T-helper 1 cell treated with Interleukin-12 subunit alpha and Interleukin-12 subunit beta and Interleukin-4 antibody, amounts not matched to agents 30 ng/mL and 1 ng/mL, for 36 hours (primary cell): ENCODE results near the gene BIN1. TPM values are rescaled to one million over a fixed set of nuclear protein-coding genes. Genes with fewer than 3 reads are reported as not detected.
"Not testable (repeated sequence)": the region's sequence is repeated elsewhere in the genome, so short reads cannot be mapped to it uniquely, and the experiment has no call there.

Source experiments
- intact Hi-C: fragments of 100-400 bp; cut with micrococcal nuclease; formaldehyde crosslinking; loops from one replicate; pipeline ENCODE4 v1.15.1; 2024
- total RNA-seq: library from RNA; stranded (reverse); gene quantifications from 2 replicates; pipeline ENCODE4 v1.2.3, GENCODE V29; 2022

Gene BIN1
- total RNA-seq, 1 donor from 2014 or later: 107 TPM

DNA sequence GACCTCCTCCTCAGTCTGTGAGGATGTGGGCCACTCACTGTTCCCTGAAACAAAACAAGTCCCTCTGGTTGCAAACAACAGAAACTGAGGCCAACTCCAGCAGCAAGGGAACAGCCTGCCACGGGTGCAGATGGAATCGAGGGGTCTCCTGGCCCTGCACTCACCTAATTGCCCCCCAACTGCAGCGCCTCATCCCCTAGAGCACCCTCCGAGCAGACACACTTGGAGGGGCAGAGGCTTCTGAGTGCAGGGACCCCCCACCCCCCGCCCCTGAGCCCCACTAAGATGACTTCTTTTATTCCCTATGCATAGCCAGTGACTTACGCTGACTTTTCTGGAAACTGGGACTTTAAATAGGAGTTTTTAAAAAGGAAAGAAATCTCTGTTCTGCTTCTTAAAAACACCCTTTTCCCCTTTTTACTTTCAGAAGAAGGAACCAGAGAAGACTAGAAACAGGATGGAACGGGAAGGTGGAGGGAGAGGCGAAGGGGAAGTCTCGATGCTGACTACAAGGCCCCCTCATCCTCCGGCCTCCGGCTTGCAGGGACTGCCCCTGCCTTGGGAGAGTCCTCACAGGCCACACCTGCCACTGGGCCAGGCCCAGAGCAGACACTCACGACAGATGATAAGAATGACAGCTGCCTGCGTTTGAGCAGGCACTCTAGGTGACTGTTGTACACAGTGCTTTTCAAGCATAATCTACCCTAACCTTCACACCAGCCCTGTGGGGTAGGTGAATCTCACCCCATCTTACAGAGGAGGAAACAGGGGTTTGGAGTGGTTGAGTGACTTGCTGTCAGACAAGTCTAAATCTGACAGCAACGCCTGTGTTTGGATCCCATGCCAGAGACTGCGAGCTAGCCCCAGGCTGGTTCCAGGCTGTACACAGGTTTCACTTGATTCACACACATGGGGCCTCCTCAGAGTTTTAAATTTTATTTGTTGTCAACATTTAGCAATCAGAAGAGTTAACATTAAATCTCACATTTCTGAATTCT, 28.2 kb upstream of the BIN1 start:
- intact Hi-C loops: no loop called here

DNA sequence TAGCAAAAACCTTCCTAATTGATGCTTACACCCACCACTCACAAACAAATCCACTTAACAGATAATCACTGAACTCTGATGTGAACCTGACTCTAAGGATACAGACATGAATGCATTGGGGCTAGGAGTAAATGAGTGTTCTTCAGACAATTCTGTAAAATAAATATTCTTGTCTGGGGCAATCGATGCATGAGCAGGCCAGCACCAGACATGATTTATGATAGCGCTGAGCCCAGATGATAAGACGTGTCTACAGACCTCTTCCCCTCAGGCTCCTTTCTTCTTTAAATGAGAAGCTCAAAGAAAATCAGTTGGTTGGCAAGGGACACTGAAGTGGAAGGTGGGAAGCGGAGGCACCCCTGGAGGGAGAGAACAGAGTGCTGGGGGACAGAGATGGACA, 27.3 kb upstream of the BIN1 start:
- intact Hi-C loops: no loop called here

- intact Hi-C loops: no loop called here
Observed at GRCh38 chr2:127133793-127134192, 26.8 kb upstream of the BIN1 start.

DNA sequence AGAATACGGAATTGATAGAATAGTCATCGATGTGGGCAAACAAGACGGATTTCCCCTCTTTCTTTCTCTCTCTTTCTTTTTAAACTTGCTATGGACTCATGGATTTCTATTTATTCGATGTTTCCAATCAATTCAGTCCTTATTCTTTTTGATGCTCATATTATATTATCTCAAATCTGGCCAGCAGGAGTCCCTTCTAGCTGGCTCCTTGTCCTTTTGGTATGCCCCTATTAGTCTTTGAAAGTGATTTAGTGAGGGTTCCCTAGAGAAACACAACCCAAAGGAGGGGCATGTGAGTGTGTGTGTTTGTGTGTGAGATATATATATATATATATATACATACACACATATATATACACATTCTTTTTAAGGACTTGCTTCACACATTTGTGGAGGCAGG, 23.5 kb upstream of the BIN1 start:
- intact Hi-C loops: no loop called here

- intact Hi-C loops: no loop called here
Observed at GRCh38 chr2:127129937-127130336, 23.0 kb upstream of the BIN1 start.

GRCh38 chr2:127128445-127128904, 21.5 kb upstream of the BIN1 start:
- intact Hi-C loops: no loop called here

DNA sequence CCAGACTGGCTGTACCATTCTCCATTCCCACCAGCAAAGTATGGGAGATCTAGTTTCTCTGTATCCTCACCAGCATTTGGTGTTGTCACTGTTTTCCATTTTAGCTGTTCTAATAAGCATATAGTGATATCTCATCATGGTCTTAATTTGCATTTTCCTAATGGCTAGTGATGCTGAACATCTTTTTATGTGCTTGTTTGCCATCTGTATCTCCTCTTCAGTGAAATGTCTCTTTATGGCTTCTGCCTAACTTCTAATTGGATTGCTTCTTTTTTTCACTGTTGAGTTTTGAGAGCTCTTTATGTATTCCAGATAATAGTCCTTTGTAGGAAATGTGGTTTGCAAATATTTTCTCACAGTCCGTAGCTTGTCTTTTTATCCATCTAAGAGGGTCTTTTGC, 18.9 kb upstream of the BIN1 start:
- intact Hi-C loops: no loop called here

DNA sequence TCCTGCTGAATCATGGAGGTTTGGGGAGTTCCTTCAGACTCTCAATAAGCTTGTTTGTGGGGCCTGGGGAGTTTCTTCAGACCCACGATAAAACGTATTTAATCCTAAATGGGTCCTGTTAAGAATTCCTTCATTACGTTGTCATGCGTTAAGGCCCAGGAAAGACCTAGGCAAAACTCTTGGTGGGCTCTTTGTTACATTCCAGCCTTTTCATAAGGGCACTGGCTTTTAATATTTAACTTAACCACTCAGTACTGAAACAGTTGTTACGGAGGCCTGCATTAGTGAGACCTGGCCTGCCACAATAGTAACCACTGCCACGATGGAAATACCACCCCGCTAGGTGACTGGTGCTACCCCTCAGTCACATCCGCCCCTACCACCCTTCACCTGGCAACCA, 17.5 kb upstream of the BIN1 start:
- intact Hi-C loops: no loop called here

DNA sequence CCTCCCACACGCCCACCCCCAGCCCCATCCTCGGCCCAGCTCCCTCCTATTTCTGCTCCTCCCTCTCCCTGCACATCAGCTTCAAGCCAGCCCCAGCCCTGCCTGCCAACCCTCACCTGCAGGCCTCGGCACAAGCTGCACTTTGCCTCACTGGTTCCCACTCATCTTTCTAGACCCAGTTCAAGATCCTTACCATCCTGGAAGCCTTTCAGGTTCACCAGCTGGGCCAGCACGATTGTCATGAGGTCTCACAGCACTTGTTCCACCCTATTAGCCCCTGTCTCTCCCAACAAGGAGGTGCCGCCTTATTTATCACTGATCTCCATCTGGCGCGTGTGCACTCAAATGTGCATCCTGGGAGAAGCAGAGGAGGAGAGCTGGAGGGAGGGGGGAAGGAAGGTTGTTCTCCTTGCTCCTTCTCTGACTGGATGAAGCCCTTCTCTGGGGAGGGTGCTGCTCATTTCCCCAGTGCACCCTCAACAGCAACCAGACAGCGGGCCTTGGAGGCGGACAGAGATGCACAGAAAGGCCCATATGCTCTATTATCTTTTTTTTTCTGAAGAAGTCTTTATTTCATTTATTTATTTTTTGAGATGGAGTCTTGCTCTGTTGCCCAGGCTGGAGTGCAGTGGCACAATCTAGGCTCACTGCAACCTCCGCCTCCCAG, 15.5 kb upstream of the BIN1 start:
- intact Hi-C loops: no loop called here

DNA sequence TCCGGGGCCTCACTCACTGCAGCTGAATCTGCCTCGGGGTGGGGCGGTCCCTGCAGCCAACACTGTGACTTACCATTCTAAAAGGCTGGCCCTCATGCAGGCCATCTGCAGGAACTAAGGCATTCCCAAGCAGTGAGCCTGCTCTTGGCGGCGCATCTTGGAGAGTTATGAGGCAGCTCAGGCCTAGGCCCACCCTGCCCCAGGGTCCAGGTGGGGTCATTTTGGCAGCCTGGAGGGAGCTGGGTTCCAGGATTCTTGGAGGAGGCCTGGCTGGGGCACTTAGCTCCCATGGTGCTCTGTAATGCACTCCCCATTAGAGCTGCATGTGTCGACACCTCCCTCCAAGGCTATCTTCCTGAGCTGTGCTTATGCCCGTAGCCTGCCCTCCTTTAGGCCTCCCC, 14.8 kb upstream of the BIN1 start:
- intact Hi-C loops: no loop called here

DNA sequence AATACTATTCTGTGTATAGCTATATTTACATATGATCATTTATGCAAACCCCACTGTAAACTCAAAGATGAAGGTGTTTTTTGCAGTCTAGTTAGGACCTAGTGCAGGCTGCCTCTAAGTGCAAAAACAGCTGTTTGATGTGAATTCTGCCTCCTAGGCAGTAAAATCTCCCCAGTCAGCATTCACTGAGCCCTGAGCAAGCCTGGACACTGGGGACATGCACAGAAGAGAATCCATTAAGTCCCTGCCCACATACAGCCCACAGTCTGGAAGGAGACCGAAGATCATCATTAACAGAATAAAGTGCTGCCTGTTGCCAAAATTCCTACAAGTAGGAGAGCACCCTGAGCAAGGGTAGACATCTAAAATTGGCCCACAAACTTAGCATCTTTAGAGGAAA, 14.4 kb upstream of the BIN1 start:
- intact Hi-C loops: no loop called here

- intact Hi-C loops: not testable (repeated sequence)
Observed at GRCh38 chr2:127120408-127120807, 13.5 kb upstream of the BIN1 start.

- intact Hi-C loops: no loop called here
Observed at GRCh38 chr2:127118467-127118866, 11.5 kb upstream of the BIN1 start.

- intact Hi-C loops: no loop called here
Observed at GRCh38 chr2:127118038-127118437, 11.1 kb upstream of the BIN1 start.

- intact Hi-C loops: no loop called here
Observed at GRCh38 chr2:127117603-127118002, 10.6 kb upstream of the BIN1 start.

- intact Hi-C loops: no loop called here
Observed at GRCh38 chr2:127115471-127116199, 8.7 kb upstream of the BIN1 start.

- intact Hi-C loops: no loop called here
Observed at GRCh38 chr2:127110985-127111384, 4.0 kb upstream of the BIN1 start.

DNA sequence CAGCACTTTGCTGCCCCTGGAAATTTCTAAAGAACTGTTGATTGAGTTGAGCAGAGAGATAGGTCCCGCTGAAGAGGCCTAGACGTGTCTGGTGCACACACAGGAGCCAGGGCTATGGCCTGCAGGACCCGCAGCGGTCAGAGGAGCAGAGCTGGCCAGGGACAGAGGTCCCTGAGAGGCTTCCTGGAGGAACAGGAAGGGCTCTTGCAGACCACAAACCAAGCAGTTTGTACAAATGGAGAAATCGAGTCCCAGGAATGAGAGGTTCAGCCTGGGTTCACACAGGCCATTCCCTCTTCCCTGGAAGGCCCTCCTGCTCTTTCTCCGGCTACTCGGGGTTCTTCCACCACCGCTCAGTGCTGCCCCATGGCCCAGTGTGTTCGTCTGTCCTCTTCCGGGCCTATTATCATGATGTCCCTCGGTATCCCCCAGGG, 1.2 kb upstream of the BIN1 start:
- intact Hi-C loops: loop anchor here (5.0 kb wide), 2 partner anchors 279 to 451 kb away; partner anchors contain the start of genes GYPC and MAP3K2

GRCh38 chr2:127107622-127107999, 657 bp upstream of the BIN1 start:
- intact Hi-C loops: loop anchor here (1.0 to 5.0 kb wide), 7 partner anchors 23 to 450 kb away; partner anchors contain the start of genes GYPC, IWS1 and MAP3K2

GRCh38 chr2:127106457-127106990, 430 bp downstream of the BIN1 start:
- intact Hi-C loops: loop anchor here (2.0 to 5.0 kb wide), 3 partner anchors 281 to 449 kb away; partner anchors contain the start of genes GYPC, IWS1 and MAP3K2
